A549 (cell line): ENCODE measurements around the gene ATMIN.

Source experiments
- CTCF ChIP-seq: fragments of >200 bp; sonication (Bioruptor Twin); formaldehyde crosslinking; IDR thresholded peaks from 3 replicates; pipeline ENCODE4 v1.5.1; 2016
- POLR2A ChIP-seq: IDR thresholded peaks from 2 replicates; pipeline ENCODE4 v1.6.1; 2012; ENCODE audit warnings: mild to moderate bottlenecking, low read length
- RCOR1 ChIP-seq: fragments of 150-350 bp; IDR thresholded peaks from 2 replicates; pipeline ENCODE4 v1.6.1; 2014; ENCODE audit warnings: antibody characterized with exemption, low read length, low read depth
- RFX5 ChIP-seq: fragments of 450-650 bp; IDR thresholded peaks from 2 replicates; pipeline ENCODE4 v1.7.1; 2014; ENCODE audit warnings: antibody characterized with exemption, mild to moderate bottlenecking, moderate library complexity
- TF ChIP-seq, protein P1 (sequence below): fragments of >200 bp; sonication (Bioruptor Twin); formaldehyde crosslinking; IDR thresholded peaks from 3 replicates; pipeline ENCODE4 v1.6.1; 2016

GRCh38 chr16:80986557-80986956 is 49.1 kb upstream of the ATMIN start:
- no peak for TF ChIP-seq CTCF
- no peak for TF ChIP-seq RFX5
- TF ChIP-seq POLR2A = no peak
- TF ChIP-seq RCOR1 = no peak
- TF ChIP-seq, protein P1, sequence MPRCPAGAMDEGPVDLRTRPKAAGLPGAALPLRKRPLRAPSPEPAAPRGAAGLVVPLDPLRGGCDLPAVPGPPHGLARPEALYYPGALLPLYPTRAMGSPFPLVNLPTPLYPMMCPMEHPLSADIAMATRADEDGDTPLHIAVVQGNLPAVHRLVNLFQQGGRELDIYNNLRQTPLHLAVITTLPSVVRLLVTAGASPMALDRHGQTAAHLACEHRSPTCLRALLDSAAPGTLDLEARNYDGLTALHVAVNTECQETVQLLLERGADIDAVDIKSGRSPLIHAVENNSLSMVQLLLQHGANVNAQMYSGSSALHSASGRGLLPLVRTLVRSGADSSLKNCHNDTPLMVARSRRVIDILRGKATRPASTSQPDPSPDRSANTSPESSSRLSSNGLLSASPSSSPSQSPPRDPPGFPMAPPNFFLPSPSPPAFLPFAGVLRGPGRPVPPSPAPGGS = no peak
